Fibroblast of mammary gland (primary cell): ENCODE results near the gene ZSWIM6.

Experiments used
- DNase-seq: peaks from one replicate; pipeline ENCODE4 v3.0.0-alpha.2; 2010; ENCODE audit warnings: low read depth
- H3K4me3 ChIP-seq: 2 replicates; pipeline ENCODE4 v1.5.1; 2011; ENCODE audit warnings: low read depth, mild to moderate bottlenecking, low read length, moderate library complexity; ENCODE audit not compliant: control insufficient read depth
- CTCF ChIP-seq: conservative IDR thresholded peaks from 2 replicates; pipeline ENCODE4 v1.5.1; 2011; ENCODE audit warnings: low read depth, low read length, inconsistent platforms; ENCODE audit not compliant: control insufficient read depth, insufficient read depth

ZSWIM6 gene

GRCh38 chr5:61465066-61465465 is 133.0 kb downstream of the ZSWIM6 start:
- no peak for DNase-seq
- no peak overlapping the region for H3K4me3 ChIP-seq
- no peak for TF ChIP-seq CTCF

- no peak for DNase-seq
- no peak for TF ChIP-seq CTCF
- H3K4me3 ChIP-seq = no peak overlapping the region
Measured at GRCh38 chr5:61465496-61465895, 133.4 kb downstream of the ZSWIM6 start.

- no peak overlapping the region for H3K4me3 ChIP-seq
- no peak for TF ChIP-seq CTCF
- no peak for DNase-seq
Measured at GRCh38 chr5:61466017-61466416, 134.0 kb downstream of the ZSWIM6 start.

- no peak overlapping the region for H3K4me3 ChIP-seq
- no peak for TF ChIP-seq CTCF
- DNase-seq = peak; percentile 37
Measured at GRCh38 chr5:61467766-61468482, 135.9 kb downstream of the ZSWIM6 start.

- no peak overlapping the region for H3K4me3 ChIP-seq
- no peak for DNase-seq
- no peak for TF ChIP-seq CTCF
Measured at GRCh38 chr5:61468483-61468865, 136.4 kb downstream of the ZSWIM6 start.

- TF ChIP-seq CTCF = no peak
- no peak overlapping the region for H3K4me3 ChIP-seq
- DNase-seq = no peak
Measured at GRCh38 chr5:61471352-61471751, 139.3 kb downstream of the ZSWIM6 start.
